A549 (cell line): Measurements from ENCODE around the gene ITGB3. TPM values are rescaled to one million over a fixed set of nuclear protein-coding genes. Genes with fewer than 3 reads are reported as not detected.

Experiments
- ATAC-seq, 2 experiments: fragments of 200-7000 bp in 1 of 2; fragments of >200 bp in 1 of 2; cut with Nextera tagmentation in 1 of 2; cut with Tn5 transposase in 1 of 2; 3 replicates each; pipeline versions ENCODE4 v1.8.0 to v1.9.1; 2018 to 2020; ENCODE audit warnings: mild to moderate bottlenecking in 1 of 2, moderate library complexity in 1 of 2
- CTCF ChIA-PET: fragments of 300-600 bp; sonication (Branson Sonifier 250); formaldehyde crosslinking; extraction: SDS; loops from one replicate; lab custom pipeline; 2021; ENCODE audit warnings: antibody characterized with exemption, inconsistent platforms; lab: Yijun Ruan, JAX
- POLR2A ChIA-PET: fragments of 350-600 bp; formaldehyde crosslinking; extraction: SDS; loops from one replicate; lab custom pipeline; 2021; ENCODE audit warnings: antibody characterized with exemption, inconsistent platforms; lab: Yijun Ruan, JAX
- DNase-seq, 2 experiments: peaks; one replicate each; pipeline versions ENCODE4 v3.0.0 to v3.0.0-alpha.2; 2011 to 2016; ENCODE audit warnings: low read depth in 1 of 2, low spot score in 1 of 2
- FAIRE-seq: peaks from 2 replicates; lab custom pipeline; 2011; peaks lifted over from hg19 to GRCh38; lab: Jason Lieb, UNC
- H3K27ac ChIP-seq, 2 experiments: fragments of >200 bp; sonication (Bioruptor Twin); formaldehyde crosslinking; 3 replicates each; pipeline ENCODE4 v1.5.1; 2016 to 2017
- H3K4me1 ChIP-seq: fragments of >200 bp; sonication (Bioruptor Twin); formaldehyde crosslinking; 3 replicates; pipeline ENCODE4 v1.6.1; 2016
- H3K4me2 ChIP-seq: fragments of >200 bp; sonication (Bioruptor Twin); formaldehyde crosslinking; 3 replicates; pipeline ENCODE4 v1.6.1; 2016
- H3K4me3 ChIP-seq: fragments of >200 bp; sonication (Bioruptor Twin); formaldehyde crosslinking; 3 replicates; pipeline ENCODE4 v1.5.1; 2016
- H3K9me3 ChIP-seq: fragments of >200 bp; sonication (Bioruptor Twin); formaldehyde crosslinking; 3 replicates; pipeline ENCODE4 v1.6.1; 2016
- BHLHE40 ChIP-seq: IDR thresholded peaks from 2 replicates; pipeline ENCODE4 v1.6.1; 2012; ENCODE audit warnings: low read depth, low read length, inconsistent platforms
- CBX8 ChIP-seq: fragments of 200-600 bp; sonication (generic); IDR thresholded peaks from 2 replicates; pipeline ENCODE4 v1.6.1; 2016
- CHD4 ChIP-seq: fragments of 200-600 bp; sonication (generic); IDR thresholded peaks from 2 replicates; pipeline ENCODE4 v1.6.1; 2016; ENCODE audit warnings: antibody characterized with exemption, mild to moderate bottlenecking, borderline replicate concordance
- EHF ChIP-seq: fragments of 250-450 bp; sonication (Bioruptor Pico); IDR thresholded peaks from 2 replicates; pipeline ENCODE4 v1.5.0; 2020; ENCODE audit warnings: mild to moderate bottlenecking
- EP300 ChIP-seq, 2 experiments: fragments of >200 bp; sonication (Bioruptor Twin); formaldehyde crosslinking; IDR thresholded peaks; 2 replicates in 1 of 2; 3 replicates in 1 of 2; pipeline ENCODE4 v1.6.1; 2016 to 2017
- FOSB ChIP-seq: fragments of 250-450 bp; sonication (Bioruptor Pico); IDR thresholded peaks from 2 replicates; pipeline ENCODE4 v1.5.0; 2020; ENCODE audit warnings: mild to moderate bottlenecking, moderate library complexity
- FOSL2 ChIP-seq, 2 experiments: fragments of 450-650 bp in 1 of 2; fragments of >200 bp in 1 of 2; sonication (Bioruptor Twin) in 1 of 2; formaldehyde crosslinking; IDR thresholded peaks; 2 replicates each; pipeline versions ENCODE4 v1.5.0 to v1.6.1; 2016 to 2020; ENCODE audit warnings: mild to moderate bottlenecking in 1 of 2, moderate library complexity in 1 of 2
- GATA3 ChIP-seq: IDR thresholded peaks from 2 replicates; pipeline ENCODE4 v1.6.1; 2012; ENCODE audit warnings: borderline replicate concordance
- HDAC2 ChIP-seq: fragments of 200-600 bp; sonication (generic); IDR thresholded peaks from 2 replicates; pipeline ENCODE4 v1.6.1; 2016
- HOXB5 ChIP-seq: fragments of 250-450 bp; sonication (Bioruptor Pico); IDR thresholded peaks from 2 replicates; pipeline ENCODE4 v1.5.0; 2020; ENCODE audit warnings: mild to moderate bottlenecking, moderate library complexity
- JUN ChIP-seq, 2 experiments: fragments of >200 bp; sonication (Bioruptor Twin); formaldehyde crosslinking; IDR thresholded peaks; 2 replicates in 1 of 2; 3 replicates in 1 of 2; pipeline ENCODE4 v1.6.1; 2016 to 2017
- KDM5A ChIP-seq: fragments of 200-600 bp; sonication (generic); IDR thresholded peaks from 2 replicates; pipeline ENCODE4 v1.6.1; 2016; ENCODE audit warnings: antibody characterized with exemption, mild to moderate bottlenecking
- NFE2L2 ChIP-seq: fragments of 150-350 bp; conservative IDR thresholded peaks from 2 replicates; pipeline ENCODE4 v1.6.1; 2014; ENCODE audit warnings: low read length
- NPAS2 ChIP-seq: fragments of 250-450 bp; sonication (Bioruptor Pico); IDR thresholded peaks from 2 replicates; pipeline ENCODE4 v1.8.0; 2022; ENCODE audit warnings: mild to moderate bottlenecking, moderate library complexity, borderline replicate concordance
- PHF8 ChIP-seq: fragments of 200-600 bp; sonication (generic); IDR thresholded peaks from 2 replicates; pipeline ENCODE4 v1.6.1; 2016; ENCODE audit warnings: low read depth, mild to moderate bottlenecking, antibody characterized with exemption, moderate library complexity, borderline replicate concordance
- RCOR1 ChIP-seq: fragments of 150-350 bp; IDR thresholded peaks from 2 replicates; pipeline ENCODE4 v1.6.1; 2014; ENCODE audit warnings: antibody characterized with exemption, low read length, low read depth
- SMC3 ChIP-seq: fragments of >200 bp; sonication (Bioruptor Twin); formaldehyde crosslinking; IDR thresholded peaks from 3 replicates; pipeline ENCODE4 v1.6.1; 2018; ENCODE audit warnings: inconsistent platforms
- TP53 ChIP-seq: fragments of 250-450 bp; sonication (Bioruptor Pico); IDR thresholded peaks from 2 replicates; pipeline ENCODE4 v1.5.0; 2021; ENCODE audit warnings: mild to moderate bottlenecking, moderate library complexity
- ZC3H11A ChIP-seq: fragments of 450-650 bp; IDR thresholded peaks from 2 replicates; pipeline ENCODE4 v1.6.1; 2014; ENCODE audit warnings: antibody characterized with exemption, mild to moderate bottlenecking
- ZFP36 ChIP-seq: fragments of 450-650 bp; IDR thresholded peaks from 2 replicates; pipeline ENCODE4 v1.6.1; 2014; ENCODE audit warnings: borderline replicate concordance; ENCODE audit not compliant: partially characterized antibody
- ZSCAN20 ChIP-seq: fragments of 250-450 bp; sonication (Bioruptor Pico); IDR thresholded peaks from 2 replicates; pipeline ENCODE4 v1.8.0; 2022; ENCODE audit warnings: mild to moderate bottlenecking, moderate library complexity
- WGBS: methylation state at CpG from one replicate; pipeline ENCODE4 v1.1.6; 2017; ENCODE audit errors: missing lambda C conversion rate; 5-methylcytosine and 5-hydroxymethylcytosine counted together
- polyA plus RNA-seq, 4 experiments: library from polyadenylated mRNA; depleted of rRNA in 3 of 4; stranded (reverse); fragments of >200 nt; fragmentation: RNase III in 1 of 4; extraction: RNeasy Plus Mini Kit Qiagen cat#74134 plus additional on column Dnase treatment in 1 of 4; gene quantifications; 2 replicates in 3 of 4; 3 replicates in 1 of 4; pipeline ENCODE4 v1.2.3, GENCODE V29; 2011 to 2017
- TF ChIP-seq, protein P1 (sequence below): fragments of 250-450 bp; sonication (Bioruptor Pico); IDR thresholded peaks from 2 replicates; pipeline ENCODE4 v1.5.0; 2021; ENCODE audit warnings: mild to moderate bottlenecking, moderate library complexity, borderline replicate concordance
- TF ChIP-seq, protein P2 (sequence below): fragments of 450-650 bp; IDR thresholded peaks from 2 replicates; pipeline ENCODE4 v1.6.1; 2014; ENCODE audit warnings: antibody characterized with exemption

ITGB3 gene
- polyA plus RNA-seq, 2 of the 4 experiments (the other 2 are of a cell fraction), result 0.34 to 5.0 TPM

DNA sequence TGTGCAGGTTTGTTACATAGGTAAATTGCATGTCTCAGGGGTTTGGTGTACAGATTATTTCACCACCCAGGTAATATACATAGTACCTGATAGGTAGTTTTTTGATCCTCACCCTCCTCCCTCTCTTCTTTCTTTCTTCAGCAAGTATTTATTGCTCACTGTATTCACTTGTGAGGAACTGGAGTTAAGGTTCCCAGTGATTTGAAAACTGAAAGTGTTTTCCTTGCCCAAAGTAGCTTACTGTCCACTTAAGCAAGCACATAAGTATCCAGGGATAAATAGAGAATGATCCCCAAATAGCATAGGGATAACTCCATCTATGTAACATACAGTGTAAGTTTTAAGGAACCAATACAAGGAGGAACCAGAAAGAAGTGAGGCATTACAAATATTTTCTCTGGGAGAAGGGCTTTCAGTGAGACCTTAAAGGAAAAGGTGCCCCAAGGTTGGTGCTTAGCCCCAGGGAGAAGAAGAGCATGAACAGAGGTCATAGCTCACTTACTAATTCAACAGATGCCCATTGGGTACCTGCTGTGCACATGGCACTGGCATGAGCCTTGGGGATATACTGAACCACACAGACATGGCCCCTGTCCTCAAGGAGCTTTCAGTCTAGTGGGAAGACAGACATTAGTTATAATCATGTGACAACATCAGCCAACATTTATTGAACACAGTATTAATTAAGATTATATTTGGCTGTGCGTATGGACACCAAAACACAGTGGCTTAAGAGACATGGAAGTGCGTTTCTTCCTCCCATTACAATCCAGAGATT is 27.5 kb upstream of the ITGB3 start:
- H3K27ac ChIP-seq, result peak overlapping the region; percentile 15 to 67; a peak in 4 of 6 replicates
- CTCF ChIA-PET, result interaction anchor here (0.8 to 8.6 kb wide), 4 partner anchors 36 to 390 kb away, joined by 3 to 44 read pairs (median 5); no protein-coding TSS in a partner anchor
- FAIRE-seq, result no peak
- DNase-seq, result no peak
- no peak overlapping the region for H3K4me3 ChIP-seq
- TF ChIP-seq, protein P1, sequence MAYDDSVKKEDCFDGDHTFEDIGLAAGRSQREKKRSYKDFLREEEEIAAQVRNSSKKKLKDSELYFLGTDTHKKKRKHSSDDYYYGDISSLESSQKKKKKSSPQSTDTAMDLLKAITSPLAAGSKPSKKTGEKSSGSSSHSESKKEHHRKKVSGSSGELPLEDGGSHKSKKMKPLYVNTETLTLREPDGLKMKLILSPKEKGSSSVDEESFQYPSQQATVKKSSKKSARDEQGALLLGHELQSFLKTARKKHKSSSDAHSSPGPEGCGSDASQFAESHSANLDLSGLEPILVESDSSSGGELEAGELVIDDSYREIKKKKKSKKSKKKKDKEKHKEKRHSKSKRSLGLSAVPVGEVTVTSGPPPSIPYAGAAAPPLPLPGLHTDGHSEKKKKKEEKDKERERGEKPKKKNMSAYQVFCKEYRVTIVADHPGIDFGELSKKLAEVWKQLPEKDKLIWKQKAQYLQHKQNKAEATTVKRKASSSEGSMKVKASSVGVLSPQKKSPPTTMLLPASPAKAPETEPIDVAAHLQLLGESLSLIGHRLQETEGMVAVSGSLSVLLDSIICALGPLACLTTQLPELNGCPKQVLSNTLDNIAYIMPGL (CRISPR knock-in tag), result no peak
- TF ChIP-seq NFE2L2 (no peak), EHF (CRISPR knock-in tag) (no peak), PHF8 (no peak), JUN (IDR thresholded peaks at IDR 0.05) (no peak), ZC3H11A (no peak), CHD4 (no peak), GATA3 (no peak), HDAC2 (no peak), ZSCAN20 (CRISPR knock-in tag) (no peak), CBX8 (no peak), FOSB (CRISPR knock-in tag) (no peak), HOXB5 (CRISPR knock-in tag) (no peak)
- peaks cover 20% of the 10 kb centered on the region for H3K4me1 ChIP-seq
- POLR2A ChIA-PET, result no interaction called here
- 0 out of 3 replicates have a peak, but pooled peaks cover 6% of the 10 kb centered on the region for H3K9me3 ChIP-seq
- H3K4me2 ChIP-seq, result peak overlapping the region; percentile 35
- no peak for ATAC-seq
- WGBS, result 93% methylated on average over 2 of the region's 2 CpGs

- no peak overlapping the region for H3K4me3 ChIP-seq
- WGBS, result 61% methylated on average over 2 of the region's 2 CpGs
- POLR2A ChIA-PET, result no interaction called here
Measured at GRCh38 chr17:47227862-47228261, 25.8 kb upstream of the ITGB3 start.

More at GRCh38 chr17:47227862-47228261, 25.8 kb upstream of the ITGB3 start:
- ATAC-seq, result no peak
- peaks cover 20% of the 10 kb centered on the region for H3K4me1 ChIP-seq
- no peak overlapping the region for H3K4me2 ChIP-seq
- CTCF ChIA-PET, result interaction anchor here (0.9 to 8.7 kb wide), 5 partner anchors 9 to 96 kb away, joined by 3 to 204 read pairs (median 29); partner anchors contain the start of gene EFCAB13
- H3K27ac ChIP-seq, result no peak overlapping the region
- no peak for FAIRE-seq
- no peak for DNase-seq
- no peak for TF ChIP-seq EP300 (IDR thresholded peaks at IDR 0.05)
- TF ChIP-seq, protein P2, sequence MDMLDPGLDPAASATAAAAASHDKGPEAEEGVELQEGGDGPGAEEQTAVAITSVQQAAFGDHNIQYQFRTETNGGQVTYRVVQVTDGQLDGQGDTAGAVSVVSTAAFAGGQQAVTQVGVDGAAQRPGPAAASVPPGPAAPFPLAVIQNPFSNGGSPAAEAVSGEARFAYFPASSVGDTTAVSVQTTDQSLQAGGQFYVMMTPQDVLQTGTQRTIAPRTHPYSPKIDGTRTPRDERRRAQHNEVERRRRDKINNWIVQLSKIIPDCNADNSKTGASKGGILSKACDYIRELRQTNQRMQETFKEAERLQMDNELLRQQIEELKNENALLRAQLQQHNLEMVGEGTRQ, result no peak
- TF ChIP-seq GATA3, result no peak
- no peak for TF ChIP-seq JUN (IDR thresholded peaks at IDR 0.05)
- no peak for TF ChIP-seq TP53
- no peak for TF ChIP-seq RCOR1
- TF ChIP-seq KDM5A, result no peak
- no peak for TF ChIP-seq ZFP36
- TF ChIP-seq FOSL2 (IDR thresholded peaks at IDR 0.05), result no peak
- no peak for TF ChIP-seq FOSL2 (CRISPR knock-in tag; IDR thresholded peaks at IDR 0.05)
- no peak for TF ChIP-seq BHLHE40
- TF ChIP-seq SMC3, result no peak
- TF ChIP-seq NPAS2 (CRISPR knock-in tag), result no peak
- H3K9me3 ChIP-seq, result 0 out of 3 replicates have a peak, but pooled peaks cover 6% of the 10 kb centered on the region
